GM11168 (cell line): ENCODE measurements around the gene TRPM3.
"Not testable (repeated sequence)": the region's sequence is repeated elsewhere in the genome, so short reads cannot be mapped to it uniquely, and the experiment has no call there.

ENCODE experiments used
- in situ Hi-C: fragments of 300-500 bp; cut with MboI; formaldehyde crosslinking; loops from one replicate; pipeline ENCODE4 v1.12.0; 2022; ENCODE audit warnings: low sequenced_read_pairs; ENCODE audit not compliant: unreplicated experiment

The TRPM3 gene

DNA sequence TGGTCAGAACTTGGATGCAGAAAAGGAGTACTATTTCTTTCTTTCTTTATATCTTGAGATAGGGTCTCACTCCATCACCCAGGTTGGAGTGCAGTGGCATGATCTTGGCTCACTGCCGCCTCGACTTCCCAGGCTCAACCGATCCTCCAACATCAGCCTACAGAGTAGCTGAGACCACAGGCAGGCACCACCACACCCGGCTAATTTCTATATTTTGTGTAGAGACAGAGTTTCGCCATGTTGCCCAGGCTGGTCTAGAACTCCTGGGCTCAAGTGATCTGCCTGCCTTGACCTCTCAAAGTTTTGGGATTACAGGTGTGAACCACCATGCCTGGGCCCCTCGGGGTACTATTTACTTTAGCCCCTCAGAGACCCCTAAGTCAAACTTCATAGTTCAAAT lies 323.4 kb downstream of the TRPM3 start:
- in situ Hi-C loops: no loop called here

DNA sequence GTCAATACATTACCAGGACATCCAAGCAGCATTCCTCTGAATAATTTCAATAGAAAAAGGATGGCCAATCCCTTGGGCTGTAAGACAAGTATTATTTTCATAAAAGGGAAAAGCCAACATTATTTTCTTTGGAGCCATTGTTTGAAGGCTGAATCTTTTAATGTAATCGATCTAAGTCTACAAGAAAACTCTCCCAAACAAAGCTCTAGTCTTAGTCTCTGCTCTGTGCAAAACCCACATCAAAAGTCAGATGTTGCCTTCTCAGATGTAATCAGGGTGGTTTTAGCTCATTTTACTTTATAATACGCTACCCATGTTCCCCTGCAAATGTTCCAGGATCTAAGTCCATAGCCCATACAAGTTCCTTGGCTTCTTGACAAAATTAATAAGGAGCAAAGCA lies 325.6 kb downstream of the TRPM3 start:
- in situ Hi-C loops: no loop called here

DNA sequence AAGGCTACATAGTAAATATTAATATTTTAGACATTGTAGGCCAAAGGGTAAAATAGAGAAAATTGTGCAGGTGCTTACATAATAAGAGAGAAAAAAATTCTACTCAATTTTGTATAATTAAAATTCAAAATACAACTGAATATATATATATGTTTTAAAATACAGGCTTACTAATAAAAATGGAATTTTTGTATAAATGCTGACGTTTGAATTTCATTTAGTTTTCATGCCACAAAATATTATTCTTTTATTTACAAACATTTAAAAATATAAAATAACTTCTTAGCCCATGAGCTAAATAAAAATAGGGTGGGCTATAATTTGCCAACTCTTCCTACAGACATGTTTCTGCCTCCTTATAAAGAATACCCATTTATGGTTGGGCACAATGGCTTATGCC lies 328.6 kb downstream of the TRPM3 start:
- in situ Hi-C loops: no loop called here

DNA sequence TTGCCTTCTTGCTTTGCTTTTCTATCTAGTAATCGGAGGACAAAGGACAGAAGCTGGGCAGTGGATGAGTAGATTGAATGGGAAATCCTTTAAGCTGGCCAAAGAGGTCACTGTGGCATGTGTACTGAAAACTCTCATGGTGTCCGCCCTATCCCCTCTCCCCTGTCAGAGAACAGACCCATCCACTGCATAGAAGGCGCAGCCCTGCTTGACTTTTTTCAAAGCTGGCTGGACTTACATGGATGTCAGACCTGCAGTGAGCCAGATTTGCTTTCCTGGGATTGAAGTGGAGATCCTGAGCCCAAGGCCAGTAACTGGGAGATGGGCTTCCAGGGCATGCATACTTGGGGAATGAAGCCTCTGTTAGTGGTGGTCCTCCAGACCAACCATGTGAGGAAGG lies 329.5 kb downstream of the TRPM3 start:
- in situ Hi-C loops: no loop called here

DNA sequence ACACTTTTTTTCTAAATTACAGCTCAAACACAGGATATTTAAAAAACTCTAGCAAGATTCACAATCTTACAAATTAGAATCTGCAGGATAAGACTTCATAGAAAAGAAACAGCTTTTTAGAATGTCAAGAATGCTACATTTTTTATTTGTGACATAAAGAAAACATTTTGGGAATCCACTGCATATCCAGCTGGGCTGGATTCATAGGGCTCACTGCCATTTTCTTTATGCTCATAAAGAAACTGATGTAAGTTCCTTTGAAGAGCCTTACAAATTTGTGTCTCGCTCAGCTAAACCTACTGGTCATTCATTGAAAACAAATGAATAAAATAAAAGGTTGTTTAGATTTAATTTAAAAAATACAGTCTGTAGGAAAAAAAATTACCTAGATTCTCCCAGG lies 332.3 kb downstream of the TRPM3 start:
- in situ Hi-C loops: no loop called here

DNA sequence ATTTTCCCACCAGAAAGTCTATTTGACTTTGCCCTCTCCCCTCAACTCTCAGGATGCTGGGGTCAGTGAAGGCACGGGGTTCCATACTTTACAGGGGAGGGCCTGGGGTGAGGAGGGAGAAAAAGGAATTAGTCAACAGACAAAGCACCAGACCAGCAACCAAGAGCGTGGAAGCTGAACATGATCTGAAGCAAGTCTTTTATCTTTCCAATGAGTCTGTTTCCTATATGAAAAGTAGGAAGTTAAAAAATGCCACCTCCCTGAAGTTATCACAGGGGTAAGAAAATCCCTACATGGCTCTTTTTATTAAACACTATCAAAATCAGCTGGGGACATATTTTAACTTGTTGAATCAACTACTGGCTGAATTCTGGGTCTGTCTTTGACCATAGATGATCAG lies 337.0 kb downstream of the TRPM3 start:
- in situ Hi-C loops: no loop called here

DNA sequence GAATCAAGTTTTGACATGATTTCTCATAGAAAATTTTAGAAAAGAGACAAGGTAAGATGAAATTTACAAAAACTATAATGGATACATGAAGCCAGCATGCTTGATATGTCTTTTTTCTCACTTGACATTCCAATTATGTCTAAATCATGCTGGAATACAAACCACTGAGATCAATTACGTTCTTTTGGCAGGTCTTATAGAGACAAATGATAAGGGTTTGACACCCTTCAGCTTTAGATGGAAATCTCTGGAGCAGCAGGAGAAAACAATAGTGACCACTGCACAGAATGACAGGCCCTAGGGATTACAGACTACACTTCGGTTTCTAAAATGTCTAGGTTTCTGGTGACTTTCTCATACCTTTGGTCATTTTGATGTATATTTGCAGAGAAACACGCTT lies 342.9 kb downstream of the TRPM3 start:
- in situ Hi-C loops: no loop called here

DNA sequence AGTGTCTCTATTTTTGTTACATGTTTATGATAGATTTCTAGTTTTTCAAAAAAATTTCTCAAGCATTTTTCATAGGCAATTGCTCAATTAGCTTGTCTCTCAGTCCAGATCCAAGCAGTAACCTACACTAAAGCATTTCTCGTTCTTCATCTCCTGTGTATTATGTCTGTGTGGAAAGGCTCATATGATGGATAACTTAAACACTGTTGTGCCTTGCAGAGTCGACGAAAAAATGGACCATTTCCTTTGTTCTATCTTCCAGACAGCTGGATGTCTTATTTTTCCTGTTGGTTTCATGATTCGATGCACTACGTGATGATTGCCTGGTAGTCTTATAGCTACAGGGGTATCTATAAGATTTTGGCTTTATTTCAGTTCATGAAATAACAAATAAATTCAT lies 347.8 kb downstream of the TRPM3 start:
- in situ Hi-C loops: no loop called here

DNA sequence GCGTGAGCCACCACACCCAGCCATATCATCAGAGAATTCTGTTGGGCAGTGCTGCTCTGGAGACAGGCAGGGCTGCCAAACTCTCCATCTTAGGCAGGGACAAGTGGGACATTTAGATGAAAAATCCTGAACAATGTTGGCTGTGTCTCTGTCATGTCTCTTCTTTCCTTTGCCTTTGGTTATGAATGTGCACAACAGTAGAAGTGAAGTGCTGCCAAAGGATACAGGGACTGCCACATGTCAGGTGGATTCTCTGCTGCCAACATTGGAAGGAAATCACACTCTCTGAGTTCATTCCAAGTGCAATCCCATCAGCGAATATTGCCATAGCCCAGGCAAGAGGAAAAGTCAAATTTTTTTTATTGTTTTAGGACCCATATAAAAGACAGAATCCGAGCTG lies 348.8 kb downstream of the TRPM3 start:
- in situ Hi-C loops: no loop called here

DNA sequence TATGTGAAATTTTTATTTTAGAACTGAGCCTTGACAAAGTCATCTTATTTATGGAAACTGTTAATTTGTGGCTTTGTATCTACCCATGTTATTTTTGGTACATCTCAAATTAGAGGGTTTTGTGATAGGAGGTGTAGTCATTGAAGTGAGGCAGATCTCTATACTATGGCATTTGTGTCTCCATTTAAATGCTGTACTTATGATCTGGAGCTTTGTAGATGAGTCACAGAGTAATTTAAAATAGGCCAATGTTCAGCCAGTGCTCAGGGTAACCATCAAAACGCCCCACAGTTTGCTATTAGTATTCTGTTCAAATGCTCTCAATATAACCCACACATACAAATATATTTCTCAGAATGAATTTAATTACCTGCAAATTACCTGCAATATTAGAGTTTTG lies 355.5 kb downstream of the TRPM3 start:
- in situ Hi-C loops: no loop called here

DNA sequence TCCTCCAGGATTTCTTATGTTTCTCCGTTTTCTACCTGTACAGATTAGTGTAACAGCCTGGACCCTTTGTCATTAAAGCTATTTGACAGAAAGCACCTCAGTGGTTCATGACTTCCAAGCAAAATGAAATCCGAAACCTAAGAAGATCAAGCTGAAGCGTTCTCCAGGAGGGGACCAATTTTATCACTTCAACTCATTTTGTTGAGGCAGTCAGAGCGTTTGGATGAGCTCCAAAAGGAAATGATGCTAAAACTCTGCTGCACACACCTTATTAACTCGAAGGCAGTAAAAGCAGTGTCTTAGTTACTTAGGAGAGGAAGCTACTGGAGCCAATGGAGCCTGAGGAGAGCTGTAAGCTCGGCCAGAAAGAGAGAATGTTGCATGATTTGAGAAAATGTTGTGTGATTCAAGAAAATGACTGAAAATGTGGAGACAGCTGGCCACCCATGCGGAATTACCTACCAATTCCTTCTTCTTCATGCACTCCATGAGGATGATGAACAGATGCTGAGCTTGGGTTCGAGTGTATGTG lies 360.2 kb downstream of the TRPM3 start:
- in situ Hi-C loops: no loop called here

DNA sequence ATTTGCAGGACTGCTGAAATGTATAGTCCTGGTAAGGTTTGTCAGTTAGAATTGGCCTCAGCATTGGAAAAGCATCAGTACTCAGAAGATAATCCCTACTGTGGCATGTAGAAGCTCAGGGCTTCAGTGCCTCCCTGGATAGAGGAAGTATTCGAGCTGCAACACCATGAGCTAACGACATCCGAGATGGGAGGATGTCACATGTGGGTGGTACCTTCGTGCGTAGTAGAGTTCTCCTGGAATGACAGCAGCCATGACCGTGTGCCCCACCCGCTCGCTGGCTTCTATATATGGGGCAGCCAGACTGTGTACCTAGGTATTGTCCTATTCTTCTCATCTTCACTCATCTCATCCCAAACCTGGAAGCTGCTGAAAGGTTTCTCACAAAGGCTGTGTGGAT lies 361.2 kb downstream of the TRPM3 start:
- in situ Hi-C loops: no loop called here

DNA sequence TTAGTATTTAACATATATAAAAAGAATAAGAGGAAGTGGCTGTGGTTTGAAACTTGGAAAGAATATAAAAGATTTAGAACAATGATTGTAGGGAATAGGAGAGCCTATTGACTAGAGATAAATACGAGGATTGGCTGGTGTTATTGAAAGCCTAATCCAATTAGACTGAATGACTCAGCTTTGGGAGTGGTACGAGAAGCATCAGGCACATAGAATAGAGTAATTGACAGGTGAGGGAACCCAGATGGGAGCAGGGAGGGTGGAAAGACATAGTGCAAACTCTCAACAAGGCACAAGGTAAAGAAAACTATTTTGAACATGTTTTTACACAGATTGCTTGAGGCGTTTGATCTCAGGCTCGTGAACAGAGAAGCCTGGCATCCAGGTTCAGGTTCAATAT lies 368.1 kb downstream of the TRPM3 start:
- in situ Hi-C loops: no loop called here

DNA sequence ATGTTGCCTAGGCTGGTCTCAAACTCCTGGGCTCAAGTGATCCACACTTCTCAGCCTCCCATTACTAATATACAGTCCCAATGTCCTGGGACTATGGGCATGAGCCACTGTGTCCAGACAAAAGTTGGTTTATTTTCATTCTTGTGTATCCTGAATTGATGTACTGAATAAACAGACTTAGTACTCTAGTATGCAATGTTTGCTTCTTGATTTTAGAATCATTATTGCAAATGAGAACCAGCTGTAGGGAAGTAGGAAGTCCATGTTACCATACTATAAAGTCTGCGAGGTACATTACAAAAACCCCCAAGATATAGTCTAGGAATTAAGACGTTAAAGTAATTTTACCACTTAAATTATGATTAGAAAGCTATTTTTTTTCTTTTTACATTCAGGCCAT lies 372.4 kb downstream of the TRPM3 start:
- in situ Hi-C loops: no loop called here

DNA sequence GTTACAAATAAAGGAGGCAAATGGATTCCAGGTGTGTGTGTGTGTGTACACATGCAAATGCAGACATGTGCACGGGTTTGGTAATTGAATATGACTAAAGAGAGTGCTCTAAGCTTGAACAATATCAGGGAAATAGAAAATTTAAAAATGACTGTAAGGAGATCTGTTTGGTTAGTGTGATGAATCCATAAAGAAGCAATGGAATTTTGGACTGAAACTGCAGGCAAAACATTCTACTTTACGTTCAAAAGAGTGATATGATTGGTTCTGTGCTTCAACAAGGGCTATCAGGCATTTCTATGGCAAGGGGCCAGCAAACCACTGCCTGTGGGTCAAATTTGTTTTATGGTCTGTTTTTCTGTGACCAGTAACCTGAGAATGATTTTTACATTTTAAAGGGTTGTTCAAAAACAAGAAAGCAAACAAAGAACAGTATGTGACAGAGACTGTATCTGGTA lies 374.1 kb downstream of the TRPM3 start:
- in situ Hi-C loops: no loop called here

DNA sequence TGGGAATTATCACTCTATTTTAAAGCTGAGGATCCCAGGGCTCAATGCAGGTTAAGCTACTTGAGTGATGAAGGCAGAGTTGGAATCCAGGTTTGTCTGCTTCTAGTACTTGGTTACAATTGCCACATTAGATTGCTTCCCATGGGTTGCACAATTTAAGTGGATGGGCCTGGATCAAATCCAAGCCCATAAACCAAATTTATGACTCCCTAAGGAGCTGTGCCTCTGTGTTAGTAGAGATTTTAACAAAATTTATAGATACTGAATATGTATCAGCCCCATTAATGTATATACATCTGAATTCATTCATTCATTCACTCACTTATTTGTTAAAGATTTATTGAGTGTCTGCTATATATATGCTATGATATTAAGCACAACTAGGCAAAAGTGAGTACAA lies 374.7 kb downstream of the TRPM3 start:
- in situ Hi-C loops: no loop called here

DNA sequence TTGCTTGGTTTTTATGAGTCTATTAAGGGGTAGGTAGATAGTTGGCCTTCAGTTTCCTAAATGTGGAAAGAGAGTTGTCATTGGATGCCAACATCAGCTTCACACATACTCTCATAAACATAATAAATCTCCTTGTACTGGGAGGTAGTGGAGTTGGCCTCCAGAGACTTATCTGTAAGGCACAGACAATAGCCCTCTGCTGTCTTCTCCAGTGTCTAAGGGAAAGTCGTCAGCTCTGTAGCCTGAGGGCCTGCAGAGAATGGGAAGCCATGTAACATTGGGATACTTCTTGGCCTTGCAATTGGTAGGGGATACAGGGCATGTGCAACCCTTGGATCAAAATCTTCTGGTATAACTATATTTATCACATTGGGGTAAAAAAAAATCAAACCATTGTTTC lies 375.1 kb downstream of the TRPM3 start:
- in situ Hi-C loops: no loop called here

DNA sequence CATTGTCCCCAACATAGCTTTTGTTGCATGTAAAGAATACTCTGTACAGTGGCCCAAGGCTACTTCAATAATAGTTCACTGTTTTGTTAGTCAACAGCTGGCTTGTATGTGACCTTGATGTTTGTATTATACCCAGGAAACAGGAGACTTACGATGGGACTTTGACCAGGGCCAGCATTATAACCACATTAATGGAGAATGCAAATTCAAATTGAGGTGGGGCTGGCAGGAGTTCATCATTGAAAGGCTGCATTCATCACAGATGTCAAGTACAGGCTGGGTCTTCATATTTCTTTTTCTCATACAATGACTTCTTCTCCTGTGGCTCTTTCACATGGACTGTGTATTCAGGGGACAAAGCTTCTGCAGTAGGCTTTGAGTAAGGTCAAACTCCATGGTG lies 396.6 kb downstream of the TRPM3 start:
- in situ Hi-C loops: not testable (repeated sequence)

DNA sequence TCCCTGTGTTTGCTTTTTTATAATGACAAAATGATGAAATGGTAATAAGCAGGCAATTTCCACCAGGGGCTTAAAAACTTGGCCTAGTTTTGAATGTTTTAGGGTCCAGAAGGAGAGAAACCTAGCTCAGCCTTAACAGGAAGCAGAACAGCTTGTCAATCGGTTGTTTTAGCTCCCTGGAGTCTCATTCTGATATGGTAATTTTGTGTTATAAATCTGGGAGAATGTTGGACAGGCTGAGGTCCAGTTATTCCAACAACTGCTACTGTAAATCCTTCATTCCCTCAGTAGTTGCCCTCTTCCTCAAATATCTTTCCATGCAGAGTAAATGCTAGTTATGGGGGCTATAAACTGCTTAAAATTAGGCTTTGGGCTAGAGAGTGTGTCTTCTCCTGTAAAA lies 397.4 kb downstream of the TRPM3 start:
- in situ Hi-C loops: not testable (repeated sequence)

DNA sequence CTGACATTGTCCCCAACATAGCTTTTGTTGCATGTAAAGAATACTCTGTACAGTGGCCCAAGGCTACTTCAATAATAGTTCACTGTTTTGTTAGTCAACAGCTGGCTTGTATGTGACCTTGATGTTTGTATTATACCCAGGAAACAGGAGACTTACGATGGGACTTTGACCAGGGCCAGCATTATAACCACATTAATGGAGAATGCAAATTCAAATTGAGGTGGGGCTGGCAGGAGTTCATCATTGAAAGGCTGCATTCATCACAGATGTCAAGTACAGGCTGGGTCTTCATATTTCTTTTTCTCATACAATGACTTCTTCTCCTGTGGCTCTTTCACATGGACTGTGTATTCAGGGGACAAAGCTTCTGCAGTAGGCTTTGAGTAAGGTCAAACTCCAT lies 414.6 kb downstream of the TRPM3 start:
- in situ Hi-C loops: not testable (repeated sequence)

DNA sequence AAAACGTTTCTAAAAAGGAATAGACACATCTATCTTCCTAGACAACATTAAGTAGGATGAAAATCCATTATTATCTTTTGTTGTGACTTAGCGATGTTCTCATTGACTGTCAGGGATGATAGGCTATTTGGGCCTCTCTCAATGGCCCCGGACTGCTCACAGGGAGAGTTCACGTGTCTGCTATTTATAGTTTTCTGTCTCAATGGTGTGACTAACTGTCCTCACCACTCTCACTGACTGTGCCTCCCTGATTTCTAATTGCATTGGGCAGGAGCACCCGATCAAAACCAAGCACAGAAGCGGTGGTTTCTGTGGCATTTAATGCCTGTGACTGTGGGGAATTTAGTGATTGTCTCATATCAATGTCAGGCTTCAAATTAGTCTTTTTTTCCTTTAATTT lies 420.3 kb downstream of the TRPM3 start:
- in situ Hi-C loops: no loop called here

DNA sequence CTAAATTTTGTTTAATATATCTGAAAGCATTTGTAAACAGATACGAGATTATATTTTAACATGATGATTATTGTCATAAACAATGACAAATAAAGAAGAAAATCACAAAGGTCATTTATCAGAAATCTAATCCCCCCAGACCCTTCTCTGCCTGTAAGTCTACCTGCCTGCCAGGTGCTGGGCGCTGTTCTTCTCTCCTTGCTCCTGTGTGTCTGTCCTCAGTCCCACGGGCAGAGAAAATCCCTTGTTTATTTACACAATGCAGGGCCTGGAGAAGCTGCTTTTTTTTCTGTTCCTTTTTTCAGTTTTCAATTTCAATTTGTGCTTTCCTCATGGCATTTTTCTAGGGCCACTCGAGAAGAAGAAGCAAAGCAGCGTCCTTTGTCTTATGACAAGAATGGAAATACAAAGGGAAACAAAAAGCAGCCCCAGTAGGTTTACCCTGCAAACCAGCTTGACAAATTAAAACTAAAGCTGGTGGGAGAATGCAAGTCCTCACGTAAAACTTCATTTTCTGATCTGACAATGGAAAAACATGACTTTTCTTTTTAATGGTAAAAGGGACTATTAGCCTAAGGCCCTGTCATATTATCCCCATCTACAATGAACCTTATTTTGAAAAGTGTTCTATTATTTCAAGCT lies 424.6 kb downstream of the TRPM3 start:
- in situ Hi-C loops: no loop called here

DNA sequence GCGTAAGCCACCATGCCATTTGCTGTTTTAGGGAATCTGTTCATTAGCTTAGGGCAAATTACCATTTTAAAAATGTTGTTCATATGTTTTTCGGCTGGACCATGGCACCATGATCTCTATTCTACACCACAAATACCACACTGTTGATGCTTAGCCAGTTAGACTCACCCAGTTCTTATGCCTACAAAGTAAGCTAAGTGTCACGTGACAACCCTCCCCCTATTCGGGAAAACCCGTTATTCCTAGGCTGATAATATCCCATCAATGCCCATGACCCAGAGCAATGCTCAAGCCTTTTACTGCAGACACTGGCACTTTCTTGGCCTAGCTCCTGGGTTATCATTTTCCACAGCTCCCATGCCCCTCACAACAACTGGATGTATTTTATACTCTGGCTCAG lies 426.7 kb downstream of the TRPM3 start:
- in situ Hi-C loops: no loop called here
